ENCODE data around the gene ECE1.

- TF ChIP-seq EZH2phosphoT487 (IDR thresholded peaks at IDR 0.05; ENCODE audit: insufficient read depth, low read depth) (no peak), EZH2 (IDR thresholded peaks at IDR 0.05; ENCODE audit: insufficient read depth, poor library complexity, severe bottlenecking) (no peak)
Measured at GRCh38 chr1:21244154-21244553, 46.1 kb downstream of the ECE1 start.
